Brain microvascular endothelial cell (primary cell): Measurements from ENCODE around the gene CDK14.

Experiments
- DNase-seq: peaks from one replicate; pipeline ENCODE4 v3.0.0-alpha.2; 2020
- H3K27ac ChIP-seq: fragments of 250-450 bp; sonication (Bioruptor Pico); 2 replicates; pipeline ENCODE4 v1.5.1; 2020; ENCODE audit warnings: mild to moderate bottlenecking, moderate library complexity
- H3K27me3 ChIP-seq: fragments of 250-450 bp; sonication (Bioruptor Pico); replicated peaks from 2 replicates; pipeline ENCODE4 v1.5.1; 2020; ENCODE audit warnings: mild to moderate bottlenecking
- H3K36me3 ChIP-seq: fragments of 250-450 bp; sonication (Bioruptor Pico); replicated peaks from 2 replicates; pipeline ENCODE4 v1.5.1; 2020; ENCODE audit warnings: mild to moderate bottlenecking
- H3K4me3 ChIP-seq: 2 replicates; pipeline ENCODE4 v1.5.1; 2011; ENCODE audit warnings: low read depth, mild to moderate bottlenecking, control low read depth, low read length, moderate library complexity
- CTCF ChIP-seq: IDR thresholded peaks from 2 replicates; pipeline ENCODE4 v1.5.1; 2011; ENCODE audit warnings: low read depth, mild to moderate bottlenecking, moderate library complexity, low read length, control low read depth, inconsistent platforms; ENCODE audit errors: missing control alignments
- in situ Hi-C: cut with HindIII; loops from 2 replicates; pipeline ENCODE4 v1.10.0; 2017; ENCODE audit warnings: low sequenced_read_pairs, low pct_ligation_motif_present

CDK14 gene

GRCh38 chr7:90605055-90605454, 8.9 kb downstream of the CDK14 start:
- DNase-seq: no peak
- no peak for TF ChIP-seq CTCF
- Histone ChIP-seq H3K27me3 (no peaks in the 10 kb centered on the region), H3K27ac (no peak overlapping the region), H3K4me3 (no peak overlapping the region), H3K36me3 (no peaks in the 10 kb centered on the region)
- in situ Hi-C loops: no loop called here

GRCh38 chr7:90607196-90607595, 11.1 kb downstream of the CDK14 start:
- no peaks in the 10 kb centered on the region for H3K36me3 ChIP-seq
- no peaks in the 10 kb centered on the region for H3K27me3 ChIP-seq
- DNase-seq: no peak
- TF ChIP-seq CTCF: no peak
- no peak overlapping the region for H3K4me3 ChIP-seq
- in situ Hi-C loops: no loop called here
- no peak overlapping the region for H3K27ac ChIP-seq

- TF ChIP-seq CTCF: no peak
- no peak for DNase-seq
- in situ Hi-C loops: no loop called here
- Histone ChIP-seq H3K27me3 (no peaks in the 10 kb centered on the region), H3K36me3 (no peaks in the 10 kb centered on the region), H3K4me3 (no peak overlapping the region), H3K27ac (no peak overlapping the region)
These were observed 14.0 kb downstream of the CDK14 start for GRCh38 chr7:90610105-90610504.

GRCh38 chr7:90611115-90611514, 15.0 kb downstream of the CDK14 start:
- Histone ChIP-seq H3K36me3 (no peaks in the 10 kb centered on the region), H3K4me3 (no peak overlapping the region), H3K27me3 (no peaks in the 10 kb centered on the region), H3K27ac (no peak overlapping the region)
- no peak for DNase-seq
- no peak for TF ChIP-seq CTCF
- in situ Hi-C loops: no loop called here

GRCh38 chr7:90613088-90613498, 17.0 kb downstream of the CDK14 start:
- H3K4me3 ChIP-seq: no peak overlapping the region
- no peaks in the 10 kb centered on the region for H3K36me3 ChIP-seq
- no peak overlapping the region for H3K27ac ChIP-seq
- no peak for DNase-seq
- in situ Hi-C loops: no loop called here
- TF ChIP-seq CTCF: peak; percentile 23
- H3K27me3 ChIP-seq: no peaks in the 10 kb centered on the region

GRCh38 chr7:90617442-90617841, 21.3 kb downstream of the CDK14 start:
- in situ Hi-C loops: no loop called here
- H3K27me3 ChIP-seq: no peaks in the 10 kb centered on the region
- no peak overlapping the region for H3K27ac ChIP-seq
- no peak overlapping the region for H3K4me3 ChIP-seq
- no peak for TF ChIP-seq CTCF
- no peak for DNase-seq
- H3K36me3 ChIP-seq: no peaks in the 10 kb centered on the region
